ENCODE results near the gene MS4A3. TPM values are rescaled to one million over a fixed set of nuclear protein-coding genes. Genes with fewer than 3 reads are reported as not detected.
"Not testable (repeated sequence)": the region's sequence is repeated elsewhere in the genome, so short reads cannot be mapped to it uniquely, and the experiment has no call there.

MS4A3 gene
- total RNA-seq, 1 donor from 2014 or later = not detected

DNA sequence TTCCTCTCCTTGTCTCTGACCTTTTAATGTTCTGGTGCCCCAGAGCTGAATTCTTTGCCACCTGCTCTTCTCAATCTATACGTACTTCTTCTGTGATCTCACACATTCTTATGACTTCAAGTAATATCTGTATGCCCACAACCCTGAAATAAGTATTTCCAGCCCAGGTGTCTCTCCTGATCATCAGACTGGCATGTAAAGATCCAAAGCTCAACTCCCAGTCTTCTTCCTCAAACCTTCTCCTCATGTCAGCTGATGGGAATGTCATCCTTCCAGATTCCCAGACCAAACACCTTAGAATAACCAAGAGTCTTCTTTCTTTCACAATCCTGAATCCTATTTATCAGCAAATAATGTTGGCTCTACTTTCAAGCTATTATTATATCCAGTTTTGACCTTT is 9.3 kb downstream of the MS4A3 start:
- no peak overlapping the region for H3K4me3 Mint-ChIP-seq
- H3K4me1 Mint-ChIP-seq (ENCODE audit: unreplicated experiment) = no peaks in the 10 kb centered on the region
- H3K9me3 Mint-ChIP-seq = no peaks in the 10 kb centered on the region
- no peak for DNase-seq (ENCODE audit: extremely low spot score, unreplicated experiment)
- no peaks in the 10 kb centered on the region for H3K27me3 Mint-ChIP-seq
- H3K27ac Mint-ChIP-seq = no peak overlapping the region
- no peaks in the 10 kb centered on the region for H3K36me3 Mint-ChIP-seq
- TF ChIP-seq, protein P1, sequence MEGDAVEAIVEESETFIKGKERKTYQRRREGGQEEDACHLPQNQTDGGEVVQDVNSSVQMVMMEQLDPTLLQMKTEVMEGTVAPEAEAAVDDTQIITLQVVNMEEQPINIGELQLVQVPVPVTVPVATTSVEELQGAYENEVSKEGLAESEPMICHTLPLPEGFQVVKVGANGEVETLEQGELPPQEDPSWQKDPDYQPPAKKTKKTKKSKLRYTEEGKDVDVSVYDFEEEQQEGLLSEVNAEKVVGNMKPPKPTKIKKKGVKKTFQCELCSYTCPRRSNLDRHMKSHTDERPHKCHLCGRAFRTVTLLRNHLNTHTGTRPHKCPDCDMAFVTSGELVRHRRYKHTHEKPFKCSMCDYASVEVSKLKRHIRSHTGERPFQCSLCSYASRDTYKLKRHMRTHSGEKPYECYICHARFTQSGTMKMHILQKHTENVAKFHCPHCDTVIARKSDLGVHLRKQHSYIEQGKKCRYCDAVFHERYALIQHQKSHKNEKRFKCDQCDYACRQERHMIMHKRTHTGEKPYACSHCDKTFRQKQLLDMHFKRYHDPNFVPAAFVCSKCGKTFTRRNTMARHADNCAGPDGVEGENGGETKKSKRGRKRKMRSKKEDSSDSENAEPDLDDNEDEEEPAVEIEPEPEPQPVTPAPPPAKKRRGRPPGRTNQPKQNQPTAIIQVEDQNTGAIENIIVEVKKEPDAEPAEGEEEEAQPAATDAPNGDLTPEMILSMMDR (conservative IDR thresholded peaks at IDR 0.05) = no peak

DNA sequence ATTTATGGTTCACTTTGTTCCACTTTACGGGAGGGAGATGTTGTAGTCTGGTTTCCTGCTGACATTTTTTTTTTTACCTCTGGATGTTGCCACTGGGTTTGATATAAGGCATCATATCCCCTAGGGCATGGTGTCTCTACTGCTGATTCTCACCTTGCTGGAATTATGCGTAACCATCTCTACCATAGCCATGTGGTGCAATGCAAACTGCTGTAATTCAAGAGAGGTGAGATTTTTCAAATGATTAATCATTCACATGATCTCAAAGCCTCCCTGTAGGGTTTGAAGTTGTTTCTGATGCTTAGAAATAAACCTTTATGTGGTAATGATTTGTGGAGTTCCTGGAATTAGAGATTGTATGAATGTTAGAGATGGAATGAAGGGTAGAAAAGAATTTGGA is 13.0 kb downstream of the MS4A3 start:
- H3K4me1 Mint-ChIP-seq (ENCODE audit: unreplicated experiment) = no peaks in the 10 kb centered on the region
- no peaks in the 10 kb centered on the region for H3K27me3 Mint-ChIP-seq
- TF ChIP-seq, protein P1 (conservative IDR thresholded peaks at IDR 0.05) = no peak
- no peak overlapping the region for H3K4me3 Mint-ChIP-seq
- DNase-seq (ENCODE audit: extremely low spot score, unreplicated experiment) = no peak
- H3K36me3 Mint-ChIP-seq = no peaks in the 10 kb centered on the region
- H3K27ac Mint-ChIP-seq = no peak overlapping the region
- no peaks in the 10 kb centered on the region for H3K9me3 Mint-ChIP-seq

DNA sequence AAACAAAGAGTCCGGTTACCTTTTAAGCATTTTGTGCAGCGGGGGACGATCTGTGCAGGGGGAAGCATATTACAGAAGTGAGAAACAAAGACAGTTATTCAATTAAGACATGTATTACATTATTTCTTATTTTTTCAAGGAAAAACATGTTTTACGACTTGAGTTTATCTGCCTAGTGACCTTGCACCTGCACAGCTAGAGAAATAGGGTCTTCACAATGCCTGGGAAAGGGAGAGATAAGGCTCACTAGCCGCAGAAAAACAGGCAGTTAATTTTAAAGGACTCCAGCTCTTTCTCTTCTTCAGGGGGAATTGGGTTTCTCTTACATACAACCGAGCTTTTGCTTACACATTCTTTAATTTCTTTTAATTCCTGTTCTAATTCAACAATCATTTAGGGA is 15.2 kb downstream of the MS4A3 start:
- not testable (repeated sequence) for H3K36me3 Mint-ChIP-seq; H3K4me3 Mint-ChIP-seq; H3K9me3 Mint-ChIP-seq; DNase-seq (ENCODE audit: extremely low spot score, unreplicated experiment); H3K27me3 Mint-ChIP-seq; H3K4me1 Mint-ChIP-seq (ENCODE audit: unreplicated experiment); H3K27ac Mint-ChIP-seq

DNA sequence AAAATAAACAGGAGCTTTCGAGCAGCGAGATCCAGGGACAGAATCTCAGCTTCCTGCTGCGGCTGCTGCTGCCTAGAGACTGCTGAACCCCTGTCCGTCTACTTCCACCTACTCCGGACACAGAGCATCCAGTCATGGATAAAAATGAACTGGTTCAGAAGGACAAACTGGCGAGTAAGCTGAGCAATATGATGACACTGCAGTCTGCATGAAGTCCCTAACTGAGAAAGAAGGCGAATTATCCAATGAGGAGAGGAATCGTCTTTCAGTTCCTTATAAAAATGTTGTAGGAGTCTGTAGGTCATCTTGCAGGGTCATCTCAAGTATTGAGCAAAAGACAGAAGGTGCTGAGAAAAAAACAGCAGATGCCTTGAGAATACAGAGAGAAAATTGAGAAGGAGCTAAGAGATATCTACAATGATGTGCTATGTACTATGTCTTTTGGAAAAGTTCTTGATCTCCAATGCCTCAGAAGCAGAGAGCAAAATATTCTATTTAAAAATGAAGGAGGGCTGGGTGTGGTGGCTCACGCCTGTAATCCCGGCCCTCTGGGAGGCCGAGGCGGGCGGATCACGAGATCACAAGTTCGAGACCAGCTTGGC is 20.9 kb downstream of the MS4A3 start:
- Mint-ChIP-seq H3K9me3 (no peaks in the 10 kb centered on the region), H3K27me3 (no peaks in the 10 kb centered on the region), H3K4me3 (no peak overlapping the region), H3K36me3 (no peaks in the 10 kb centered on the region), H3K27ac (no peak overlapping the region), H3K4me1 (ENCODE audit: unreplicated experiment) (no peaks in the 10 kb centered on the region)
- no peak for DNase-seq (ENCODE audit: extremely low spot score, unreplicated experiment)
- TF ChIP-seq, protein P1 (conservative IDR thresholded peaks at IDR 0.05) = no peak

DNA sequence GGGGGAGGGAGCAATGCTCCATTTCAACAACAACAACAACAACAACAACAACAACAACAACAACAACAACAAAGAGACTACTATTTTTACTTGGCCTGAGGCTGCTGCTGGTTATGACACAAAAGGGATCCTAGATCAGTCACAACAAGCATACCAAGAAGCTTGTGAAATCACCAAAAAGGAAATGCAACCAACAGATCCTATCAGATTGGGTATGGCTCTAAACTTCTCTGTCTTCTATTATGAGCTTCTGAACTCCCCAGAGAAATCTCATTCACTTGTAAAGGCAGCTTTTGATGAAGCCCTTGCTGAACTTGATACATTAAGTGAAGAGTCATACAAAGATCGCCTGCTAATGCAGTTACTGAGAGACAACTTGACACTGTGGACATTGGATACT is 21.5 kb downstream of the MS4A3 start:
- no peak overlapping the region for H3K4me3 Mint-ChIP-seq
- no peaks in the 10 kb centered on the region for H3K27me3 Mint-ChIP-seq
- H3K36me3 Mint-ChIP-seq = no peaks in the 10 kb centered on the region
- TF ChIP-seq, protein P1 (conservative IDR thresholded peaks at IDR 0.05) = no peak
- H3K4me1 Mint-ChIP-seq (ENCODE audit: unreplicated experiment) = no peaks in the 10 kb centered on the region
- H3K9me3 Mint-ChIP-seq = no peaks in the 10 kb centered on the region
- H3K27ac Mint-ChIP-seq = no peak overlapping the region
- no peak for DNase-seq (ENCODE audit: extremely low spot score, unreplicated experiment)

DNA sequence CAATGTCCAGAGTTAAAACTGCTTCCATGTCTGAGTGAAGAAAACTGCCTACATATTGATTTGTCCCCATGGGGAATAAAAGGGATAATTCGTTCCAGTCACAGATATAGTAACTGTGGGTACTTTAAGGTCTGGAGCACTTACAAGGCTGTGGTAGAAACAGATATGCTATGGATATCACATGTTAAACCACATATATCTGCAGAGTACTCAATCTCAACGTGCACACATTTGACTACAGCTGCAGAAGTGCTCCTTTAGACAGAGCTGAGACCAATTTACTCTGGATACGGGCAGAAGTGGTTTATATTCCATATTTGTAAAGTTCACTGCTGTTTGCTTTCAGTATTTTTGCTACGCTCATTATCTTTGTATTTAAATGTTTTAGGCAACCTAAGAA is 22.3 kb downstream of the MS4A3 start:
- no peaks in the 10 kb centered on the region for H3K4me1 Mint-ChIP-seq (ENCODE audit: unreplicated experiment)
- no peak for DNase-seq (ENCODE audit: extremely low spot score, unreplicated experiment)
- no peak overlapping the region for H3K4me3 Mint-ChIP-seq
- H3K27ac Mint-ChIP-seq = no peak overlapping the region
- H3K9me3 Mint-ChIP-seq = no peaks in the 10 kb centered on the region
- H3K36me3 Mint-ChIP-seq = no peaks in the 10 kb centered on the region
- TF ChIP-seq, protein P1 (conservative IDR thresholded peaks at IDR 0.05) = no peak
- H3K27me3 Mint-ChIP-seq = no peaks in the 10 kb centered on the region

Measured in type B pancreatic cell (in vitro differentiated cells).